Natural killer cell (primary cell): ENCODE data around the gene EHD4. TPM values are rescaled to one million over a fixed set of nuclear protein-coding genes. Genes with fewer than 3 reads are reported as not detected.

Source experiments
- ATAC-seq, 3 donors: fragments of 150-1000 bp in 2 of 3; fragments of 200-7000 bp in 1 of 3; cut with Tn5 transposase; 1 replicate in 1 of 3; 2 replicates in 2 of 3; pipeline ENCODE4 v1.10.0; 2021; ENCODE audit warnings: mild to moderate bottlenecking in 2 of 3, moderate library complexity in 2 of 3
- DNase-seq, 2 donors: peaks; one replicate each; pipeline versions ENCODE4 v3.0.0 to v3.0.0-alpha.2; 2013 to 2021; ENCODE audit warnings: mixed read lengths in 1 of 2
- H3K27ac ChIP-seq: one replicate; pipeline ENCODE4 v1.5.1; 2013; ENCODE audit warnings: mild to moderate bottlenecking, low read length
- H3K27me3 ChIP-seq: one replicate; pipeline ENCODE4 v1.6.1; 2013; ENCODE audit warnings: low read length; ENCODE audit not compliant: control insufficient read depth, insufficient read depth
- H3K36me3 ChIP-seq: one replicate; pipeline ENCODE4 v1.6.1; 2013; ENCODE audit warnings: low read length; ENCODE audit not compliant: control insufficient read depth, insufficient read depth
- H3K4me1 ChIP-seq: one replicate; pipeline ENCODE4 v1.6.1; 2013; ENCODE audit warnings: low read length; ENCODE audit not compliant: control insufficient read depth, insufficient read depth
- H3K4me3 ChIP-seq: one replicate; pipeline ENCODE4 v1.5.1; 2013; ENCODE audit warnings: low read length
- H3K9me3 ChIP-seq: one replicate; pipeline ENCODE4 v1.6.1; 2013; ENCODE audit warnings: low read length; ENCODE audit not compliant: control insufficient read depth, insufficient read depth
- H3K27ac Mint-ChIP-seq, 2 donors: one replicate each; pipeline ENCODE4 v1.8.0; 2022; ENCODE audit warnings: mild to moderate bottlenecking in 2 of 2, mixed read lengths in 2 of 2, moderate library complexity in 1 of 2
- H3K27me3 Mint-ChIP-seq, 2 donors: one replicate each; pipeline ENCODE4 v1.8.0; 2022; ENCODE audit warnings: low read depth in 2 of 2, mixed read lengths in 2 of 2
- H3K36me3 Mint-ChIP-seq: one replicate; pipeline ENCODE4 v1.8.0; 2022; ENCODE audit warnings: mixed read lengths
- H3K4me1 Mint-ChIP-seq, 2 donors: one replicate each; pipeline ENCODE4 v1.8.0; 2022; ENCODE audit warnings: mixed read lengths in 2 of 2
- H3K4me3 Mint-ChIP-seq: one replicate; pipeline ENCODE4 v1.8.0; 2022; ENCODE audit warnings: mild to moderate bottlenecking, moderate library complexity, mixed read lengths
- H3K9me3 Mint-ChIP-seq, 2 donors: one replicate each; pipeline ENCODE4 v1.8.0; 2022; ENCODE audit warnings: mixed read lengths in 2 of 2
- CTCF ChIP-seq: fragments of 200-600 bp; IDR thresholded peaks from one replicate; pipeline ENCODE4 v1.8.0; 2022; ENCODE audit warnings: antibody characterized with exemption
- WGBS: methylation state at CpG from one replicate; pipeline ENCODE4 v1.1.7; 2013; ENCODE audit warnings: missing lambda C conversion rate; ENCODE audit not compliant: insufficient coverage; 5-methylcytosine and 5-hydroxymethylcytosine counted together
- intact Hi-C: fragments of 100-400 bp; cut with micrococcal nuclease; formaldehyde crosslinking; loops from one replicate; pipeline ENCODE4 v1.14.2; 2022
- total RNA-seq, 4 donors: library from RNA; stranded (reverse); fragments of 120-200 nt in 1 of 4; gene quantifications; one replicate each; pipeline versions ENCODE4 v1.2.3 to v1.2.4, GENCODE V29; 2013 to 2022

The EHD4 gene
- total RNA-seq, 3 donors from 2014 or later (not counting 1 experiment from before 2014, with no cell fraction given): 28.4 to 34.6 (median 31.7) TPM

DNA sequence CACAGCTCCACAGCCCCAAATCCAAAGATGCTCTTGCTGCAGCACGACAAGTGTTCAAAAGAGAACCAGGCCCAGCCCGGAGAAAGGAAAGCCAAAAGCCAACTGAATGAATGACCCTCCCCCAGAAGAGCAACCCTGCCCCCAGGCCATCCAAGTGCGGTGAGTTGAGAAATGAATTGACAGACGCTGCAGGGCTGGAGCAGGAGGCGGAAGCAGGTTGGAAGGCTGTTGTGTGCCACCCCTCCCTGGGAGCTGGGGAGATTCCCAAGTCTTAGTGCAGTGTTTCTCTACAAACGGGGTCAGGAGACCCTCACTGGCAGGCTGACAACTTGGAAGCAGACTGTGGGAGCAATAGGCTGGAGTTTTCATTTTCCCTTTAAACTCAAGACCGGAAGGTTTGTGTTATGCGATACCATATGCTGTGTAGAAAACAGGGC lies 75.0 kb downstream of the EHD4 start:
- peaks cover 3% of the 10 kb centered on the region for H3K36me3 ChIP-seq
- H3K27me3 Mint-ChIP-seq: no peaks in the 10 kb centered on the region
- no peak overlapping the region for H3K27ac ChIP-seq
- H3K36me3 Mint-ChIP-seq: no peaks in the 10 kb centered on the region
- DNase-seq (no peak), ATAC-seq (no peak)
- H3K4me1 ChIP-seq: peaks cover 42% of the 10 kb centered on the region
- H3K9me3 ChIP-seq: no peaks in the 10 kb centered on the region
- no peaks in the 10 kb centered on the region for H3K27me3 ChIP-seq
- peaks cover 14 to 38% of the 10 kb centered on the region in 2 donors for H3K4me1 Mint-ChIP-seq
- H3K4me3 ChIP-seq: no peak overlapping the region
- WGBS: 99% methylated on average over 6 of the region's 8 CpGs
- intact Hi-C loops: no loop called here
- no peak overlapping the region for H3K4me3 Mint-ChIP-seq
- H3K9me3 Mint-ChIP-seq: no peaks in the 10 kb centered on the region
- no peak for TF ChIP-seq CTCF
- H3K27ac Mint-ChIP-seq: peak overlapping the region; percentile 97

DNA sequence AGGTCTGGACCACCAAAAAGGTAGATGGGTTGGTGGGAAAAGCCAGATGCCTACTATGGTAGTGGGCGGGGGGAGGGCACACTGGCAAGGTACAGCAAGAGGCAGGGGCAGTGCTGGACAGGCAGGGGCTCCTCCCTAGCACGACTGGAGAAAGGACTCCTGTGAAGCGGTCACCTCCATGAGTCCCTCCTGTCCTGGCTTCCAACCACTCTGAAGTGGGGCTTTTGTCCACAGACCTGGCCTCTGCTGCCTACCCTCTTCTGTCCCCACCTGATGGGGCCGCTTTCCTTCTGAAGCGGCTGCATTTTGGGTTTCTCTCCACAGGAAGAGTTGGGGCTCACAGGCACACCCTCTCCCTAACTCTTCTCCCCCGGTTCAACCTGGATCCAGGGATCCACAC lies 75.8 kb downstream of the EHD4 start:
- no peaks in the 10 kb centered on the region for H3K9me3 Mint-ChIP-seq
- Histone ChIP-seq H3K9me3 (no peaks in the 10 kb centered on the region), H3K36me3 (peaks cover 3% of the 10 kb centered on the region), H3K4me3 (no peak overlapping the region), H3K27ac (peak overlapping the region; percentile 91), H3K4me1 (peaks cover 46% of the 10 kb centered on the region), H3K27me3 (no peaks in the 10 kb centered on the region)
- H3K4me1 Mint-ChIP-seq: peaks cover 14 to 40% of the 10 kb centered on the region in 2 donors
- TF ChIP-seq CTCF: no peak
- DNase-seq (no peak), ATAC-seq (no peak)
- H3K36me3 Mint-ChIP-seq: no peaks in the 10 kb centered on the region
- peak overlapping the region; percentile 97 for H3K27ac Mint-ChIP-seq
- 97% methylated on average over 6 of the region's 6 CpGs for WGBS
- H3K27me3 Mint-ChIP-seq: no peaks in the 10 kb centered on the region
- intact Hi-C loops: no loop called here
- peak overlapping the region; percentile 21 for H3K4me3 Mint-ChIP-seq

- TF ChIP-seq CTCF: no peak
- Mint-ChIP-seq H3K4me1 (peaks cover 14 to 40% of the 10 kb centered on the region in 2 donors), H3K4me3 (no peak overlapping the region), H3K27ac (peak overlapping the region; percentile 97), H3K36me3 (no peaks in the 10 kb centered on the region), H3K27me3 (no peaks in the 10 kb centered on the region), H3K9me3 (no peaks in the 10 kb centered on the region)
- ATAC-seq (no peak), DNase-seq (no peak)
- Histone ChIP-seq H3K9me3 (no peaks in the 10 kb centered on the region), H3K4me1 (peaks cover 46% of the 10 kb centered on the region), H3K27ac (peak overlapping the region; percentile 91), H3K27me3 (no peaks in the 10 kb centered on the region), H3K4me3 (no peak overlapping the region), H3K36me3 (peaks cover 2% of the 10 kb centered on the region)
- WGBS: 100% methylated on average over 1 of the region's 1 CpG
- intact Hi-C loops: loop anchor here (1.0 to 2.0 kb wide), 2 partner anchors 8 to 41 kb away; no protein-coding TSS in a partner anchor
These were observed 76.4 kb downstream of the EHD4 start for GRCh38 chr15:41895957-41896356.

GRCh38 chr15:41895491-41895890 lies 76.9 kb downstream of the EHD4 start:
- H3K36me3 Mint-ChIP-seq: no peaks in the 10 kb centered on the region
- H3K4me1 Mint-ChIP-seq: peaks cover 14 to 40% of the 10 kb centered on the region in 2 donors
- Histone ChIP-seq H3K36me3 (no peaks in the 10 kb centered on the region), H3K4me3 (no peak overlapping the region), H3K27ac (peak overlapping the region; percentile 91), H3K27me3 (no peaks in the 10 kb centered on the region), H3K4me1 (peaks cover 46% of the 10 kb centered on the region), H3K9me3 (no peaks in the 10 kb centered on the region)
- no peaks in the 10 kb centered on the region for H3K27me3 Mint-ChIP-seq
- H3K4me3 Mint-ChIP-seq: peak overlapping the region; percentile 83
- no peak for TF ChIP-seq CTCF
- ATAC-seq (peak in 2 of 3 donors; percentile 9 to 10), DNase-seq (no peak)
- H3K9me3 Mint-ChIP-seq: no peaks in the 10 kb centered on the region
- intact Hi-C loops: loop anchor here (1.0 to 2.0 kb wide), 2 partner anchors 9 to 41 kb away; no protein-coding TSS in a partner anchor
- 71% methylated on average over 9 of the region's 11 CpGs for WGBS
- H3K27ac Mint-ChIP-seq: peak overlapping the region; percentile 97
